NAMALWA (cell line): ENCODE data around the gene OR52K2.
"Not testable (repeated sequence)": the region's sequence is repeated elsewhere in the genome, so short reads cannot be mapped to it uniquely, and the experiment has no call there.

ENCODE experiments used
- DNase-seq: peaks from one replicate; pipeline ENCODE4 v3.0.0-alpha.2; 2015; ENCODE audit warnings: low spot score

OR52K2 gene

DNA sequence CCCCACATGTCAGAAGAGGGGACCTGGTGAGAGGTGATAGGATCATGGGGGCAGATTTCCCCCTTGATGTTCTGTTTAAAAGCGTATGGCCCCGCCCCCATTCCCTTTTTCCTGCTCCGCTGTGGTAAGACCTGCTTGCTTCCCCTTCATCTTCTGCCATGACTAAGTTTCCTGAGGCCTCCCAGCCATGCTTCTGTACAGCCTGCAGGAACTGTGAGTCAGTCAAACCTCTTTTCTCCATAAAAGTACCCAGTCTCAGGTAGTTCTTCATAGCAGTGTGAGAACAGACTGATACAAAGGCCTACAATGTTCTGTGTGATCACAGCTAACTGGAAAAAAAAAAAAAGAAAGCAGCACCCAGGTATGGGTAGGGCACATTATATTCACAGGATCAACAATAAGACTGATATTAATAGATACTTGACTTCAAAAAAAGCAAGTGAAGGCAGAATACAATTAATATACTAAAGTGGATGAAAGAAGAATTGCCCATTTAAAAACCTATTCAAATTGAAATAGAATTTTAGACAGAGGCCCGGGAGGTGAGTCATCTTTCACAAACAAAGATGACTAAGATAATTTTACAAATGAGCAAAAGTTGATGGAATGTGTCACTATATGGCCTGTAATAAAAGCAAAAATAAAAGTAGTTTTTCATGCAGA, 31.6 kb downstream of the OR52K2 start:
- no peak for DNase-seq

- DNase-seq, result no peak
These were observed 32.1 kb downstream of the OR52K2 start for GRCh38 chr11:4481240-4481582.

DNA sequence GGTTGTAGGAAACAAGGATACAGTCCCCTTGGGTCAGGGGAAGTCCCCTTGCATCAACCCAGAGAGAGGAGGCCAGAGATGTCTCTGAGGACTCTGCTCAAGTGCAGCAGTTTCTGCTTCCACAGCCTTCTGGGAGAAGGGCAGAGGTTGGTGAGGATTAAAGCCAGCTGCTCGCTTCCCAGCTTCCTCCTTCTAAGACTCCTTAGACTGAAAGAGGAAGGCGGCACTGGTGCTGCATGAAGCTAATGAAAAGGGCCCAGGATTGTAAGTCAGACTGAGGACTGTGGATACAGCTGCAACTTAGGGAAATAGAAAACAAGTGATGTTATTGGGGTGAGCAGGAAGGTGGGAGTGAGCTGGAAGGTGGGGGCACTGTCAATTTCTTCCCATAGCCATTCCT, 33.4 kb downstream of the OR52K2 start, which contains the start of gene OR52K1:
TSS of gene OR52K1 (plus strand) at position 202 of the 400 bp plus-strand sequence. CDS start 6,255 bp downstream, outside the sequence.
- no peak for DNase-seq

GRCh38 chr11:4484310-4484709, 35.2 kb downstream of the OR52K2 start:
- DNase-seq, result no peak

DNA sequence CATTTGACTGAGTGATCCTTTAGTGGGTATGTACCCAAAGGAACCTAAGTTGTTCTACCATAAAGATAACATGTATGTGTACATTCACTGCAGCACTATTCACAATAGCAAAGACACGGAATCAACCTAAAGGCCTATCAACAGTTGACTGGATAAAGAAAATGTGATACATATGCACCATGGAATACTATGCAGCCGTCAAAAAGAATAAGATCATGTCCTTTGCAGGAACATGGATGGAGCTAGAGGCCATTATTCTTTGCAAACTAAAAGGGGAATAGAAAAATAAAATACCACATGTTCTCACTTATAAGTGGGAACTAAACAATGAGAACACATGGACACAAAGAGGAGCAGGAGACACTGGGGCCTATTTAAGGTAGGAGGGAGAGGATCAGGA, 42.3 kb downstream of the OR52K2 start:
- DNase-seq, result not testable (repeated sequence)

DNA sequence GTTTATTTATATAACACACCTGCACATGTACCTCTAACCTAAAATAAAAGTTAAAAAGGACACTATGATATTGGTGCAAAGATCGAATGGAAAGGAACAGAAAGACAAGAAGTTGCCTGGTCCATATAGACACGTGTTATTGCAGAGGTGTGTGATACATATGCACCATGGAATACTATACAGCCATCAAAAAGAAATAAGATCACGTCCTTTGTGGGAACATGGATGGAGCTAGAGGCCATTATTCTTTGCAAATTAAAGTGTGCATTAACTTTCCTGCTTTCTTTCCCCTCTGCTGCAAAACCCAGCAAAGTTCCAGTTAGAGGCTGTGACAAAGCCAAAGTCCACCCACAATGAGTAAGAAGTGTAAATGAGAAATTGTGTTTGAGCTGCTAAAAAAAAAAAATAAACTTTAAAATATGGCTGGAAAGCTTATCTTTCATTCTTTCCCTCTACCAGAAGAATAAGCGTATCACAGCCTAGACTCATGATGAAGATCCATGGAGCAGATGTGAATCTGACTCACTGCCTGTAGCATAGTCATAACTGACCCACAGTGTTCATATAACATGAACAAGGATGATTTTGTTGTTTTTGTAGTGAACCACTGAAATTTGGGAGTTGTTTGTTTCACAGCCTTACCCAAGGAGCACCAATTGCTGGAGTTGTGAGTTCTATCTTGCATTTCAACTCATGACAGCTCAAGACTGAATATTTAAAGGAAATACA, 42.9 kb downstream of the OR52K2 start:
- no peak for DNase-seq

DNA sequence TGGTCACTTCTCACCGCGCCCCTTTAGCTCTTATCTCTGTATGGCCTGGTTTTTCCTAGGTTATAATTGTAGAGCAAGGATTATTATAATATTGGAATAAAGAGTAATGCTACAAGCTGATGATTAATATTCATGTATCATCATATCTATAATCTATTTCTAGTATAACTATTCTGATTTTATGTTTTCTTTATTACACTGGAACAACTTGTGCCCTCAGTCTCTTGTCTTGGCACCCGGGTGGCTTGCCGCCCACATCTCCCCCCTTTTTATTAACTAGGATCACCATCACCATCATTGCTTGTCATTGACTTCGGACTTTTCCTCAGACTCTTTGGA, 44.4 kb downstream of the OR52K2 start:
- peak; percentile 1 for DNase-seq

DNA sequence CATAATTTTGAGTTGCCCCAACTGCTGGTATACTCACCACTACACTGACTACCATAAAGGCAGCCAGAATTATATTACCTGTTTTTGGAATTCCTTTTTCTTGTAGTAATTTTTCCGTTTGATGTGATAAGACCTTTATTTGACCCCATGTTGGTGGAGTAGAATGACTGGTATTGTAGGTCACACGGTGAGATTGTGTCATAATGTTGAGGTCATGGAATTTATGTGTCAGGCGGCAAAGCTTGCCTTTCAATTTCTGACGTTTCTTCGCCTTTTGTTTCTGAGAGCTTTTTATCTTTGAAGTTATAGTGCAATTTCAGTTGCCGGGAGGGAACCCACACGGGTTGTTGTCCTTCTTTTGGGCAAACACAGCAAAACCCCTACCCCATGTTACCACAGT, 46.4 kb downstream of the OR52K2 start:
- DNase-seq, result no peak

GRCh38 chr11:4495986-4496385, 46.9 kb downstream of the OR52K2 start:
- DNase-seq, result no peak

GRCh38 chr11:4496557-4497248, 47.6 kb downstream of the OR52K2 start:
- no peak for DNase-seq
